GM18951 (cell line): Measurements from ENCODE around the gene NDNF.

Source experiments
- POLR2A ChIP-seq: IDR thresholded peaks from 4 replicates; pipeline ENCODE4 v1.6.1; 2011; ENCODE audit warnings: mild to moderate bottlenecking; ENCODE audit not compliant: insufficient read length, insufficient read depth; ENCODE audit errors: extremely low read depth
- in situ Hi-C: fragments of 300-500 bp; cut with MboI; formaldehyde crosslinking; loops from one replicate; pipeline ENCODE4 v1.12.0; 2022; ENCODE audit warnings: low sequenced_read_pairs, mixed read lengths, inconsistent platforms; ENCODE audit not compliant: unreplicated experiment

NDNF gene

GRCh38 chr4:121062521-121062920 lies 9.8 kb downstream of the NDNF start:
- TF ChIP-seq POLR2A: no peak

GRCh38 chr4:121061861-121062260 lies 10.5 kb downstream of the NDNF start:
- in situ Hi-C loops: no loop called here
- no peak for TF ChIP-seq POLR2A

More at GRCh38 chr4:121062521-121062920, 9.8 kb downstream of the NDNF start:
- in situ Hi-C loops: no loop called here

- no peak for TF ChIP-seq POLR2A
- in situ Hi-C loops: no loop called here
Measured at GRCh38 chr4:121061215-121061614, 11.1 kb downstream of the NDNF start.

- TF ChIP-seq POLR2A: no peak
- in situ Hi-C loops: no loop called here
Measured at GRCh38 chr4:121057466-121057922, 14.8 kb downstream of the NDNF start.

GRCh38 chr4:121056066-121056465 lies 16.3 kb downstream of the NDNF start:
- TF ChIP-seq POLR2A: no peak
- in situ Hi-C loops: no loop called here

GRCh38 chr4:121054373-121054772 lies 18.0 kb downstream of the NDNF start:
- in situ Hi-C loops: no loop called here
- no peak for TF ChIP-seq POLR2A

- TF ChIP-seq POLR2A: no peak
- in situ Hi-C loops: no loop called here
Measured at GRCh38 chr4:121053601-121054143, 18.7 kb downstream of the NDNF start.

- in situ Hi-C loops: no loop called here
- TF ChIP-seq POLR2A: no peak
Measured at GRCh38 chr4:121050300-121050699, 22.0 kb downstream of the NDNF start.

GRCh38 chr4:121049072-121049599 lies 23.2 kb downstream of the NDNF start:
- no peak for TF ChIP-seq POLR2A

GRCh38 chr4:121048165-121048564 lies 24.2 kb downstream of the NDNF start:
- TF ChIP-seq POLR2A: no peak
- in situ Hi-C loops: no loop called here

More at GRCh38 chr4:121049072-121049599, 23.2 kb downstream of the NDNF start:
- in situ Hi-C loops: no loop called here

- no peak for TF ChIP-seq POLR2A
- in situ Hi-C loops: no loop called here
Measured at GRCh38 chr4:121041307-121042090, 30.8 kb downstream of the NDNF start.

- no peak for TF ChIP-seq POLR2A
- in situ Hi-C loops: no loop called here
Measured at GRCh38 chr4:121034017-121034416, 38.3 kb downstream of the NDNF start.

- in situ Hi-C loops: no loop called here
- TF ChIP-seq POLR2A: no peak
Measured at GRCh38 chr4:121030711-121031110, 41.6 kb downstream of the NDNF start.

- no peak for TF ChIP-seq POLR2A
- in situ Hi-C loops: no loop called here
Measured at GRCh38 chr4:121030131-121030530, 42.2 kb downstream of the NDNF start.
